IgD-negative memory B cell (primary cell): ENCODE measurements around the gene SLC7A7. TPM values are rescaled to one million over a fixed set of nuclear protein-coding genes. Genes with fewer than 3 reads are reported as not detected.

Experiments
- polyA plus RNA-seq: library from polyadenylated mRNA; unstranded; fragments of 300-500 nt; fragmentation: Illumina TruSeq; gene quantifications from one replicate; pipeline ENCODE4 v1.2.3, GENCODE V29; 2021

Gene SLC7A7
- polyA plus RNA-seq, 1 donor from 2014 or later: 24.0 TPM

Other genes starting within 250 kb of the SLC7A7 start
- gene DAD1, start 226.2 kb downstream of the SLC7A7 start, polyA plus RNA-seq: 420 TPM
- 9.0 TPM for gene ABHD4, start 217.1 kb downstream of the SLC7A7 start, polyA plus RNA-seq
- not detected for gene OR6J1, start 171.1 kb downstream of the SLC7A7 start, polyA plus RNA-seq
- gene OXA1L, start 48.7 kb downstream of the SLC7A7 start, polyA plus RNA-seq: 60.7 TPM
- 200 TPM for gene MRPL52, start 14.5 kb upstream of the SLC7A7 start, polyA plus RNA-seq
- not detected for gene MMP14, start 21.1 kb upstream of the SLC7A7 start, polyA plus RNA-seq
- gene LRP10, start 56.3 kb upstream of the SLC7A7 start, polyA plus RNA-seq: 113 TPM
- gene REM2, start 67.8 kb upstream of the SLC7A7 start, polyA plus RNA-seq: 2.6 TPM
- gene RBM23, start 103.7 kb upstream of the SLC7A7 start, polyA plus RNA-seq: 49.7 TPM
- gene PRMT5, start 113.9 kb upstream of the SLC7A7 start, polyA plus RNA-seq: 45.0 TPM
- 28.5 TPM for gene HAUS4, start 141.7 kb upstream of the SLC7A7 start, polyA plus RNA-seq
- gene AJUBA, start 167.1 kb upstream of the SLC7A7 start, polyA plus RNA-seq: 0.16 TPM
- gene C14orf93, start 194.7 kb upstream of the SLC7A7 start, polyA plus RNA-seq: 8.0 TPM
- 28.0 TPM for gene PSMB5, start 219.5 kb upstream of the SLC7A7 start, polyA plus RNA-seq
- not detected for gene PSMB11, start 226.8 kb upstream of the SLC7A7 start, polyA plus RNA-seq
- gene CDH24, start 242.1 kb upstream of the SLC7A7 start, polyA plus RNA-seq: 0.09 TPM